Adrenal gland (tissue), 12 donors: ENCODE data around the gene TFDP2. TPM values are rescaled to one million over a fixed set of nuclear protein-coding genes. Genes with fewer than 3 reads are reported as not detected.

Experiments used
- DNase-seq, 7 donors: peaks; one replicate each; pipeline ENCODE4 v3.0.0-alpha.2; 2019 to 2020
- H3K27ac ChIP-seq, 5 donors: fragments of 200-600 bp; sonication (generic) in 4 of 5; 1 replicate in 3 of 5; 2 replicates in 2 of 5; pipeline versions ENCODE4 v1.5.1 to v1.8.0; 2016 to 2020; ENCODE audit warnings: mild to moderate bottlenecking in 1 of 5
- H3K27me3 ChIP-seq: fragments of 200-600 bp; 2 replicates; pipeline ENCODE4 v1.8.0; 2021
- H3K36me3 ChIP-seq, 2 donors: fragments of 200-600 bp; replicated peaks in 1 of 2; 1 replicate in 1 of 2; 2 replicates in 1 of 2; pipeline versions ENCODE4 v1.5.1 to v1.8.0; 2018 to 2022
- H3K4me1 ChIP-seq, 2 donors: fragments of 200-600 bp; replicated peaks in 1 of 2; 1 replicate in 1 of 2; 2 replicates in 1 of 2; pipeline versions ENCODE4 v1.5.1 to v1.8.0; 2018 to 2021
- H3K4me3 ChIP-seq, 4 donors: fragments of 200-600 bp; sonication (generic) in 3 of 4; one replicate each; pipeline ENCODE4 v1.5.1; 2016 to 2018
- H3K9me3 ChIP-seq, 3 donors: fragments of 200-600 bp; sonication (generic) in 1 of 3; replicated peaks in 1 of 3; 1 replicate in 2 of 3; 2 replicates in 1 of 3; pipeline versions ENCODE4 v1.5.1 to v1.8.0; 2016 to 2021
- CTCF ChIP-seq, 6 experiments: fragments of 450-650 bp in 4 of 6; fragments of 200-600 bp in 2 of 6; sonication (generic) in 1 of 6; IDR thresholded peaks; 1 replicate in 5 of 6; 2 replicates in 1 of 6; pipeline versions ENCODE4 v1.5.1 to v1.8.0; 2016 to 2021; ENCODE audit warnings: antibody characterized with exemption in 6 of 6, mild to moderate bottlenecking in 2 of 6, moderate library complexity in 1 of 6
- POLR2A ChIP-seq, 2 donors: fragments of 450-650 bp; IDR thresholded peaks; one replicate each; pipeline ENCODE4 v1.6.1; 2017; ENCODE audit warnings: antibody characterized with exemption in 2 of 2, mild to moderate bottlenecking in 2 of 2, moderate library complexity in 1 of 2
- WGBS, 4 donors: extraction: QIAGEN DNeasy Blood & Tissue Kit in 2 of 4; methylation state at CpG; one replicate each; pipeline versions ENCODE4 v1.1.5 to v1.1.7; 2013 to 2017; 5-methylcytosine and 5-hydroxymethylcytosine counted together
- intact Hi-C, 2 donors: fragments of 100-400 bp; cut with DNase I; formaldehyde crosslinking; loops; one replicate each; pipeline versions ENCODE4 v1.14.1 to v1.15.0; 2022 to 2023
- polyA plus RNA-seq, 3 donors: library from polyadenylated mRNA; stranded (reverse); fragments of 200-250 nt in 2 of 3; fragments of 350-450 nt in 1 of 3; fragmentation: Illumina TruSeq in 1 of 3; extraction: RNeasy Lipid Tissue Mini Kit (QIAGEN cat#74804) in 1 of 3; gene quantifications; one replicate each; pipeline ENCODE4 v1.2.3, GENCODE V29; 2013 to 2014
- total RNA-seq, 9 donors: library from RNA; depleted of rRNA in 4 of 9; stranded (reverse); fragments of >200 nt in 4 of 9; fragments of 120-200 nt in 1 of 9; fragmentation: NEBNext Ultra II Directional in 1 of 9; extraction: Animal tissue kit (Norgen Biotek cat#: 25700) in 1 of 9; gene quantifications; one replicate each; pipeline versions ENCODE4 v1.1.0 to v1.2.4, GENCODE V29; 2013 to 2023
- donor health status: healthy with polysubstance abuse.
- donor health status: Bipolar disorder and iron deficiency.
- donor health status: DM: yes; HTN: yes; CAD: no.
- donor health status: DM: no; HTN: no; CAD: no.
- donor health status: DM: no; HTN: no; CAD: no.
- donor health status: DM: yes; HTN: yes; CAD: no.

Gene TFDP2
- total and polyA plus RNA-seq, 12 donors = 11.8 to 165 (median 62.0) TPM

DNA sequence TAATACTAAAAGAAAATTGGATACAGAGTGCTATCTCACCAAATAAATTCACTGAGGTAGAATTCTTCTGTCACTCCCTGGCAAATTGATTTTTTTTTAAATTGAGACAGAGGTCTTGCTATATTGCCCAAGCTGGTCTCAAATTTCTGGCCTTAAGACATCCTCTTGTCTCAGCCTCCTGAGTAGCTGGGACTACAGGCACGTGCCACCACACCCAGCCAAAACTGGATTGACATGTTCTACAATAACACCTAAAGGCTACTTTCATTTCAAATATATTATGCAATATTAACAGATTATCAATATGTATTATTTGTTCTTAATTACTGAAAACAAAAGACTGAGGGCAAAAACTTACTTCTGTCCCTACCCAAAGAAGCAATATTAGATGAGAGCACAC is 36.7 kb downstream of the TFDP2 start:
- no peak for DNase-seq
- no peaks in the 10 kb centered on the region for H3K9me3 ChIP-seq
- no peaks in the 10 kb centered on the region for H3K4me1 ChIP-seq
- no peaks in the 10 kb centered on the region for H3K36me3 ChIP-seq
- no peak overlapping the region for H3K27ac ChIP-seq
- intact Hi-C loops = no loop called here
- 100% methylated on average over 1 of the region's 1 CpG for WGBS, 4 donors
- TF ChIP-seq CTCF (IDR thresholded peaks at IDR 0.05) (no peak), POLR2A (IDR thresholded peaks at IDR 0.05) (no peak)
- H3K4me3 ChIP-seq = no peak overlapping the region
- H3K27me3 ChIP-seq = no peaks in the 10 kb centered on the region

DNA sequence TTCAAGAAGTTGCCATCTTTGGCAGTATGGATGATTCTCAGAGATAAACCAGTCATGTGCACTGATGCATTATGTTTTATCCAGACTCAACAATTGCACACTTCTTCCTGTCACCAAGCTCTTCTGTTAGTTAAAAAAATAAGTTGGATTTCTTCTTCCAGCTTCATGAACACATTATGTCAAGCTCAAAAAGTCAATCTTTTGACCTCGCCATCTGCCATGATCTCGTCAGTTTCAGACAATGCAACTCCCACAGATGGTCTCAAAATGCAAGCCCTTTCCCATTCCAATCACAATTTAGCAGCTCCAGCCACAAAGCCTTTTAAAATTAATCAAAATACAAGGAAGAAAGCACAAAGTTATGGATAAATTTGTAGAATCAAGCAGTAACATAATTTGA is 42.8 kb downstream of the TFDP2 start:
- H3K4me3 ChIP-seq = no peak overlapping the region
- peaks cover 0 to 5% of the 10 kb centered on the region in 2 donors for H3K4me1 ChIP-seq
- no peaks in the 10 kb centered on the region for H3K27me3 ChIP-seq
- 22 to 90% (median 38%) methylated on average over 2 of the region's 2 CpGs for WGBS, 4 donors
- TF ChIP-seq CTCF (IDR thresholded peaks at IDR 0.05) (no peak), POLR2A (IDR thresholded peaks at IDR 0.05) (no peak)
- H3K9me3 ChIP-seq = no peaks in the 10 kb centered on the region
- no peak overlapping the region for H3K27ac ChIP-seq
- no peaks in the 10 kb centered on the region for H3K36me3 ChIP-seq
- intact Hi-C loops = no loop called here
- DNase-seq = no peak

- no peak for TF ChIP-seq POLR2A (IDR thresholded peaks at IDR 0.05)
- no peak for TF ChIP-seq CTCF (IDR thresholded peaks at IDR 0.05)
- H3K27me3 ChIP-seq = no peaks in the 10 kb centered on the region
- no peaks in the 10 kb centered on the region for H3K36me3 ChIP-seq
- intact Hi-C loops = no loop called here
- peaks cover 0 to 5% of the 10 kb centered on the region in 2 donors for H3K4me1 ChIP-seq
- DNase-seq = no peak
- 66 to 84% (median 80%) methylated on average over 1 of the region's 1 CpG for WGBS, 4 donors
- no peak overlapping the region for H3K27ac ChIP-seq
- H3K9me3 ChIP-seq = no peaks in the 10 kb centered on the region
- no peak overlapping the region for H3K4me3 ChIP-seq
Measured at GRCh38 chr3:142105991-142106390, 43.4 kb downstream of the TFDP2 start.

DNA sequence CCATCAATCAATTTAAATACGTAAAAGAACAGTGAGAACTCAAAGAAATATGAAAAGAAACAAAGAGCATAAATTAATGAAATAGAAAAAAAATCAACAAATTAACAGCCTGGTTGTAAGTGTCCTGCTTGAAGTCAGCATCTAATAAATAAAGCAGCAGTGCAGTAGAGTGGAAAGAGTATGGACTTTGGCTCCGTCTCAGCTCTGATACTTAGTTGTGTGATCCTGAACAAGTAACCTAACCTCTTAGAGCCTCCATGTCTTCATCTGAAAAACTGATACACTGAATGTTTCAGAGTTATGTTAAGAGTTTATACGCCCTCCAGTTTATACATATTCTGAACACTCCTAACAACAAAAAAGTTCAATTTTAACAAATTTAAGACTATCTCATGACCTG is 44.6 kb downstream of the TFDP2 start:
- 88 to 94% (median 90%) methylated on average over 3 of the region's 3 CpGs for whole genome bisulfite sequencing, 4 donors
- no peak overlapping the region for H3K27ac ChIP-seq
- no peak overlapping the region for H3K4me3 ChIP-seq
- DNase-seq = no peak
- H3K36me3 ChIP-seq = no peaks in the 10 kb centered on the region
- TF ChIP-seq POLR2A (IDR thresholded peaks at IDR 0.05) (no peak), CTCF (IDR thresholded peaks at IDR 0.05) (no peak)
- H3K27me3 ChIP-seq = no peaks in the 10 kb centered on the region
- H3K4me1 ChIP-seq = peaks cover 0 to 5% of the 10 kb centered on the region in 2 donors
- intact Hi-C loops = no loop called here
- H3K9me3 ChIP-seq = no peaks in the 10 kb centered on the region
